NCI-H1048 (cell line): ENCODE results near the gene SDR9C7.
"Not testable (repeated sequence)": the region's sequence is repeated elsewhere in the genome, so short reads cannot be mapped to it uniquely, and the experiment has no call there.

ENCODE experiments used
- DNase-seq: peaks from one replicate; lab custom pipeline; 2025; lab: John Stamatoyannopoulos, UW

The SDR9C7 gene

DNA sequence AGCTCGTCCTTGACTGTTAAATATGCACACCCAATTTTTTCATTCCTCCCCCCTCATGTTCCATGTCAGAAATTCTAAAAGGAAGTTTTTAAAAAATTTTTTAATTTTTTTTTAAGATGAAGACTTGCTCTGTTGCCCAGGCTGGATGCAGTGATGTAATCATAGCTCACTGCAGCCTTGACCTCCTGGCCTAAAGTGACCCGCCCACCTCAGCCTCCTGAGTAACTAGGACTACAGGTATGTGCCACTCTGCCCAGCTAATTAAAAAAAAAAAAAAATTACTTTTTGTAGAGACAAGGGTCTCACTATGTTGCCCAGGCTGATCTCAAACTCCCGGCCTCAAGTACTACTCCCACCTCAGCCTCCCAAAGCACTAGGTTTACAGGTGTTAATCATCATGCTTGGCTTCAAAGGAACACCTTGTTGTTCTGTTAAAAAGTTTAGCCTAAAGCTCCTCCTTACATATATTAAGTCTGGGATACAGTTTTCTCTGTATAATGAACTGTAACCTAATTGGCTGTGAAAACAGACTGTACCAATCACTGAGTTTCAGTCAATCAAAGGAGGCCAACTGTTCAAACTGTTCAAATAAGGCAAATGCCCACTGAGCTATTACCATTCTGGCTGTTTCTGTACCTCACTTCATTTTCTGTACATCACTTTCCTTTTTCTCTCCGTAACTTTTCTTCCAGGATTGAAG, 17.8 kb downstream of the SDR9C7 start:
- no peak for DNase-seq

DNA sequence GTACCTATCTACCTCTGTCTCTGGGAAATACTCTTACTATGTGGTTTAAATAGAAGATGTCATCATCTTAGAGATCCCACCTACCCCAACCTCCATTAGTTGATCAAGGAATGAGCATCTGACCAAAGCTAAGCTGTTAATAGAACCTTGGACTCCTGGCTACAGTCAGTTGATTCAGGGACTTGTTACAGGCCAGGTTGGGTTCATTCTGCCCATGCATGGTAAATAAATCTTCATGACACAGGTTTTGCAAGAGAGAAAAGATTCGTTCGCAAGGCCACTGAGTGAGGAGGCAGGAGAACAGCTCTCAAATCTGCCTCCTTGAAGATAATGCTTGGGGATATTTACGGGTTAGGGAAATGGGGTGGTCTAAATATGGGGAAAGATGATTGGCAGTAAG, 19.5 kb downstream of the SDR9C7 start:
- no peak for DNase-seq

DNA sequence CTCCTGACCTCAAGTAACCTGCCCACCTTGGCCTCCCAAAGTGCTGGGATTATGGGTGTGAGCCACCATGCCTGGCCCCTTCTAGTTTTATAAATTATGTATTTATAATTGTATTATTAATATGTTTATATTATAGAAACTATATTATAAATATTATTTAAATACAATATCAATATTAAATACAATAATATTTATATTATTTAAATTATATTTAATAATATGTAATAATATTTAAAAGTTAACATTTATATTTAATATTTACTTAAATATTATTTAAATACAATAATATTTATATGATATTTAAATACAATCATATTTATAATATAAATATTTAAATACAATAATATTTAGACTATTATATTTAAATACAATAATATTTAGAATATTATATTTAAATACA, 20.0 kb downstream of the SDR9C7 start:
- DNase-seq, result no peak

DNA sequence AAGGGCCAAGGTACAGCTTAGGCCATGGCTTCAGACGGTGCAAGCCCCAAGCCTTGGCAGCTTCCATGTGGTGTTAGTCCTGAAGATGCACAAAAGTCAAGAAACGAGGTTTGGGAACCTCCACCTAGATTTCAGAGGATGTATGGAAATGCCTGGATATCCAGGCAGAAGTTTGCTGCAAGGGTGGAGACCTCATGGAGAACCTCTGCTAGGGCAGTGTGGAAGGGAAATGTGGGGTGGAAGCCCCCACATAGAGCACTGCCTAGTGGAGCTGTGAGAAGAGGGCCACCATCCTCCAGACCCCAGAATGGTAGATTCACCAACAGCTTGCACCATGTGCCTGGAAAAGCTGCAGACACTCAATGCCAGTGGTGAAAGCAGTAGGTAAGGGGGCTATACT, 24.8 kb downstream of the SDR9C7 start:
- not testable (repeated sequence) for DNase-seq

DNA sequence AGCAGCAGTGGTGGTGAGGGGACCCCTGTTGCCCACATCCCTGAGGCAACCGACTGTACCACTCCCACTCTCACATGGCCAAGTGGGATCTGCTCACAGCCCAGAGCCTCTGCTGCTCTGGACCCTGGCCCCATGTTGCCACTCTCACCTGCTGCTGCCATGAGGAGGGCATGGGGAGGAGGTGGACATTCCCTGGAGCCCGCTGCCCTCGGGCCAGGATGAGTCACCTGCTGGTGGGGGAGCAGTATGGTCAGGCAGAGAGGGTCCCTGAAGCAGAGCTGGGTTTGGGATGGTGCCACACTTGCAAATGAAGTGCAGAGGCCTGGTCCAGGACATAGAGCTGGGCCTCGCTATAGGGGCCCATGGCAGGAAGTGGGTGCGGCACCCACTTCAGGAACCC, 26.1 kb downstream of the SDR9C7 start:
- DNase-seq, result no peak

DNA sequence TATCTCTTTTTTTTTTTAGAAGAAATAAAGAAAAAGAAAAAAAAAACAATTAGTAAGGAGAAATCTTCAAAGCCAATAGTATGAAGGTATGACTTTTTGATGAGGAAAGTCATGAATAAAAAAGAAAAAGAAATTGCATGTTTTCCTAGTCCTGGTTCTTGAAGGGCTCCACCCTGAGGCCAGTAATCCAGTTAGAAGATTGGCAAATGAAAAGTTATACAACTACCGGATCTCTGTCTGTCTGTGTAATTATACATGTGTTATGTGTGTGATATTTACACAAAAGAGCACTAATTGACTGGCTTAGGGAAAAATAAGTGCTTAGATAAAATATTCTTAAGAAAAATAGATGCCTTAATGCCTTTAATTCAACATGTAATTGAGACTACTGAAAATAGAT, 28.4 kb downstream of the SDR9C7 start:
- DNase-seq, result no peak

DNA sequence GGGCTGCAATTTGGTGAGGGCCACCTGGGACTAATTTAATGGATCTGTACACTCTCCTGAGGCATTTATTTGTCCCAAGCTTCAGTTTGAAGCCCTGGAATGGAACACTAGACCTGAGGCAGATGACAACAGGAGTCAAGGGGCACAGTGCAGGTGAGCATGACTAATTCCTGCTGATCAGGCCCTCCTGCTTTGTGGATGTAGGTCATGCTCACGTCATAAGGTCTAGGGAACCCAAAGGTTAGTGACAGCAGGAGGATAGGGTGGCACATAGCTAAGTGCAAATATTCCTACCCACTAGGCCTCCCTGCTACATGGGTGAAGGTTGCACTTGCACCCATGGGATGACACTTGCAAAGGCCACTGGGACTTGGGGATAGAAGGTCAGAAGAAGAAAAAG, 30.8 kb downstream of the SDR9C7 start:
- DNase-seq, result no peak

DNA sequence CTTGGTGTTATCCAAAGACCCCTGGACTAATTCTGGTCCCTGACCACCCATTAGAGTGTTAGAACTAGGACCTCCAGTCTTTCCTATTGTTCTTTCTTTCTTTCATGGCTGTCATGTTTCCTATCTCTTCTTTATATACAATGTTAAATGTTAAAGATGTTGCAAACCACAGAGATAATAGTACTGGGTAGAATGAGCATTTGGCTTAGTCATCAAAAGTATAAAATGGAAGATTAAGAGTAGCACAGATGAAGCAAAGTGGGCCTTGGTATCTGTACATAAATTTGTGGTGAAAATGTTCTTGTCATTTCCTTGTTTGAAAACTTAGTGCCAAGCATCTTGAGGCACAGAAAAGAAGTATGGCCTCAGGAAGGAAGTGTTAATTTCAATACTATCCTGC, 32.9 kb downstream of the SDR9C7 start:
- DNase-seq, result not testable (repeated sequence)

DNA sequence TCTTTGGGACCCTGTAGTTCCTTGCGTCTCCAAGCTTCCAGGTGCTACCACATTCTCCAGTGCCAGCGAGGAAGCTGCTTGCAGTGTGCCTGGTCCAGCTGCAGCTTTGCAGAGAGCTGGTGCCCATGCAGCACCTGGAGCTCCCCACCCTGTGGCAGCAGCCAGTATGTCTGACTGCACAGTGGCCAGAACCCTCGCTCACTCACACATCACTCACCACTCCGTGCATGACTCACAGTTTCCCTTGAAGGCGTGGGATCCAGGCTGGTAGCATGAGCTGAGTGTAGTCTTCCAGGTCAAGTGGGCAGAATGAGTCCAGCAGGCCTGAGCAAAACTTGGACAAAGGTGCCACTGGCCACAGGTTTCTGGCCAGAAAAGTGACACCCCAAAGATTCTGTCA, 33.6 kb downstream of the SDR9C7 start:
- no peak for DNase-seq

DNA sequence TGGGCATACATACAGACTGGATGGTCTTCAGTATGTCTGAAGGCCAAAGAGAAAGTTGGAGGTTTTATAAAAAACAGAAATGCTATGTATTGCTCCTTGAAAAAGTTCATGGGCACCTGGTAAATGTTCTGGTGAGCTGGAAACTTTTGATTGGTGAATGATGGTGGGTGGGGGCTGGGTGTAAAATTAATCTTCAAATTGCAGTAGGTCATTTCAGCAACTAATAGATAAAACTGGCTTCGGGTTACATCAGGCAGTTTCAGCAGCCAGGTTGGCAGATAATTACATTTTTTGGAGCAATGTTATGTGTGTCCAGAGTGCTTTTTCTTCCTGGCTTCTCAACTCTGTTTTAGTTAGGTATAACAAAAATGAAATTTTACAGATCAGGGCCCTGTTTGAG, 35.3 kb downstream of the SDR9C7 start:
- no peak for DNase-seq

DNA sequence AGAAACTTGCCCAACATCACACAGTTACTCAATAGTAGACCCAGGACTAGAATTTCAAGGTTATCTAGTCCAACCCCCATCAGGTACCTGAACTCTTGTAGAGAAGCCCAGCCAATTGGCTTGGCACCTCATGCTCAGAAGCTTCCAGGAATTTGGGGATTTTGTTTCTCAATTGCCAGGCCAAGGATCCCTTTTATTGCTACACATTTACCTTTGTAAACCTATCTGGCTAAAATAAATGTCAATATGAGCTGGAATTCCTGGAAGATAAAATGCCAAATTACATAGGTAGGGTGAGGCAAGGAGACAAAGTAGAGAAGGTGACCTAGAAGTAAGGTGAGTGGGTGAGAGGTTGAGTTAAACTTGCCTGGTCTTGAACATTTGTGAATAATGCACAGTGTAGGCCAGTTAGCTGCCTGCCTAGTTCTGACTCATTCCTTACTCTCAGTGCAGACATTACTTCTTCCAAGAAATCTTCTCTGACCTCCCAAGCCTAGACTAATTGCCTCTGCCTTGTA, 36.3 kb downstream of the SDR9C7 start:
- no peak for DNase-seq

DNA sequence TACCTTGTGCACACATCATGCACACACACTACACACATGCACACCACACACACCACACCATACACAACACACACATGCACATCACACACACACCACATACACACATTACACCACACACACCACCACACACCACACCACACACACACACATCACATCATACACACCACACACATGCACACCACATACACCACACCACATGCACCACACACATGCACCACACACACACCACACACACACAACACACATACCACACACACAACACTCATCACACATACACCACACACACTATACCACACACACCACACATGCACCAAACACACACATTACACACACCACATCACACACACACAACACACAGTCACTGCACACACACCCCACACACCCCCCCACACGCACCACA, 38.1 kb downstream of the SDR9C7 start:
- DNase-seq, result no peak

DNA sequence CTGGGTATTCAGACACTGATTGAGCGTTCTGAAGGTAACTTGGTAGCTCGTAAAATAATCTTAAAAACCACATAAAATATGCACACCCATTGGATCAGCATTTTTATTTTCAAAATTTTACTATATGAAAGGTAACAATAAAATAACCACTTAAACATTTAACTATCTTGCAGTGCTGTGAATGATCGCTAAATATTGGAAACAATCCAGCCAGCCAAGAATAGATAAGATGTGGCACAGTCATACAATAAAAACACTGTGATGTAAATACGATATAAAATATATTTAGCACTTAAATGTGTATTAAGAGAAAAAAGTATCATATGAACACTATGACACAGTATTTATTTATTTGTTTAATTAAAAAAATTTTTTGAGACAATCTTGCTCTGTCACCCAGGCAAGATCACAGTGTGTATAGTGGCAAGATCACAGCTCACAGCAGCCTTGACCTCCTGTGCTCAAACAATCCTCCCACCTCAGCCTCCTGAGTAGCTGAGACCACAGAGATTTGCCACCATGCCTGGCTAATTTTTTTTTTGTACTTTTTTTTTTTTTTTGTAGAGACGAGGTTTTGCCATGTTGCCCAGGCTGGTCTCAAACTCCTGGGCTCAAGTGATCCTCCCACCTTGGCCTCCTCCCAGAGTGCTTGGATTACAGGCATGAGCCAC, 39.4 kb downstream of the SDR9C7 start:
- no peak for DNase-seq

DNA sequence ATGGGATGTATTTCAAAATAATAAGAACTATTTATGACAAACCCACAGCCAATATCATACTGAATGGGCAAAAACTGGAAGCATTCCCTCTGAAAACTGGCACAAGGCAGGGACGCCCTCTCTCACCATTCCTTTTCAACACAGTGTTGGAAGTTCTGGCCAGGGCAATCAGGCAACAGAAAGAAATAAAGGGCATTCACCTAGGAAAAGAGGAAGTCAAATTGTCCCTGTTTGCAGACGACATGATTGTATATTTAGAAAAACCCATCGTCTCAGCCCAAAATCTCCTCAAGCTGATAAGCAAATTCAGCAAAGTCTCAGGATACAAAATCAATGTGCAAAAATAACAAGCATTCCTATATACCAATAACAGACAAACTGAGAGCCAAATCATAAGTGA, 42.3 kb downstream of the SDR9C7 start:
- DNase-seq, result not testable (repeated sequence)

DNA sequence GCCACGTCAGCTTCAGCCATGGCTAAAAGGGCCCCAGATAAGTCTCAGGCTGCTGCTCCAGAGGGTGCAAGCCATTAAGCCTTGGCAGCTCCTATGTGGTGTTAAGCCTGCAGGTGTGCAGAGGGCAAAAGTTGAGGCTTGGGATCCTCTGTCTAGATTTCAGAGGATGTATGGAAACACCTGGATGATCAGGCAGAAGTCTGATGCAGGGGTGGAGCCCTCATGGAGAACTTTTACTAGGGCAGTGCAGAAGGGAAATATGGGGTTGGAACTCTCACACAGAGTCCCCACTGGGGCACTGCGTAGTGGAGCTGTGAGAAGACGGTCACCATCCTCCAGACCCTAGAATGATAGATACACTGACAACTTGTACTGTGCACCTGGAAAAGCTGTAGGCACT, 47.9 kb downstream of the SDR9C7 start:
- DNase-seq, result no peak

DNA sequence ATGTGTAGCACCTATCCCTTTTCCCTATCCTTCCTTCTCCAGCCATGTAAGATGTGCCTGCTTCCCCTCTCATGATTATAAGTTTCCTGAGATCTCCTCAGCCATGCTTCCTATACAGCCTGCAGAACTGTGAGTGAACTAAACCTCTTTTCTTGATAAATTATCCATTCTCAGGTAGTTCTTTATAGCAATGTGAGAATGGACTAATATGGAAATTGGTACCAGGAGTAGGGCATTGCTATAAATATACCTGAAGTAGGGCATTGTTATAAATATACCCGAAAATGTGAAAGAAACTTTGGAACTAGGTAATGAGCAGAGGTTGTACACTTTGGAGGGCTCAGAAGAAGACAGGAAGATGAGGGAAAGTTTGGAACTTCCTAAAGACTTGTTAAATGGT, 48.9 kb downstream of the SDR9C7 start:
- DNase-seq, result no peak

DNA sequence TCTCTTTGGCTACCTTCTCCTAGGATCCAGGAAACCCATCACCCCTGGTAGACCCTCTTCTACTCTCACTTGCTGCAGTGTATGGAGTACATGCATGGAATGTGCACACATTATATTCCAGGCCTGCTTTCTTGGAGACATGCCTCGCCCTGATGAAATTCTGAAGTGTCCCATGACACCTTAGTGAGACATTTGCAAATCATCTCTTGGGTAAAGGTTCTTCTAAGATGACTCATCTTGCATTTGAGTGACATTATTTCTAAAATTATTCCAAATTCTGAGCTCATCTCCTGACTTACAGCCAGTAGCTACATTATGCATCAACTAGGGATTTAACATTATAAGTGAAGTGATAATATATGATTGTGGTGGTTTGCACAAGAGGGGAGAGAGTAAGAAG, 49.8 kb downstream of the SDR9C7 start:
- DNase-seq, result no peak

DNA sequence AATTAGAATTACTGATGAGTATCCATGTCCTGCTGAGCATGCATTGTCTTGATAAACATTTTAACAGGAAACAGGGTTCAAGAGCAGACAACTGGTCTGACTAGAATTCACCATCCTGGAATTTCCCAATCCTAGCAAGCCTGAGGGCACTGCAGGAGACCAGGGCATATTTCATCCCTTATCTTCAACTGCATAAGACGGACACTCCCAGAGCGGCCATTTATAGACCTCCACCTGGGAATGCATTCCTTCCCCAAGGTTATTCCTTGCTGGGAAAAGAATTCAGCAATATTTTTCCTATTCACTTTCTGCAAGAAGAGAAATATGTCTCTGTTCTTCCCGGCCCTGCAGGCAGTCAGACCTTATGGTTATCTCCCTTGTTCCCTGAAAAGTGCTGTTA, 51.8 kb downstream of the SDR9C7 start:
- not testable (repeated sequence) for DNase-seq

DNA sequence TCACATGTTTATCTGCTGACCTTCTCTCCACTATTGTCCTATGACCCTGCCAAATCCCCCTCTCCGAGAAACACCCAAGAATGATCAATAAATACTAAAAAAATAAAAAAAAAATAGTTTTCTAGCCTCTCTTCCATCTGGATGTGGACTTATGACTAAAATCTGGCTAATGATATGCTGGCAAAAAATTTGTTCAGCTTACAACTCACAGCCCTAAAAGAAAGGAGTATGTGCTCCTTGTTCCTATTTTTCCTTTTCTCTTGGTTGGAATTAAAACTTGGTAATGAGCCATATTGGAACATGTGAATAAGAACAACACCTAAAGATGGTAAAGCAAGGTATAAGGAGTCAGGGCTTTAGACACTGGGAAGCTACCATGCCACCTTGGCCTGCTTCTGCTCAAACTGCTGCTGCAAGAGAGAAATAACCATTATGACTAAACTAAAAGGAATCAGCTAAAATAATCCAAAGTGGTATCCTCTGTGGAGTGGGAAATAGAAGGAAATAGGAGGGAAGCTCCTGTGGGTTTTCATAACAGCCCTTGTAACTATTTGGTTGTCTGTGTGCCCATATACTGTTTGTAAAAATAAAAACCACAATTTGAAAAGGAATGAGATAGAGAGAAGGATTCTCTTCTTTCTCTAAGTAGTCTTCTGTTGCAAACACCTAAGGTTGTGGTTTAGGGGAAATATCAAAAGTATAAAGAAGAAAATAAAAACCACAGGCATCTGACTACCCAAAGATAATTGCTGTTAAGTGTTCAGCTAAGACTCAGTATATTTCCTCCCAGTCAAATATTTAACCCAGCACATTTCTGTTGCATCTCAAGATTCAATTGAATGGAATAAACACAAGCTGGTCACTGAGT, 53.8 kb downstream of the SDR9C7 start:
- DNase-seq, result no peak

DNA sequence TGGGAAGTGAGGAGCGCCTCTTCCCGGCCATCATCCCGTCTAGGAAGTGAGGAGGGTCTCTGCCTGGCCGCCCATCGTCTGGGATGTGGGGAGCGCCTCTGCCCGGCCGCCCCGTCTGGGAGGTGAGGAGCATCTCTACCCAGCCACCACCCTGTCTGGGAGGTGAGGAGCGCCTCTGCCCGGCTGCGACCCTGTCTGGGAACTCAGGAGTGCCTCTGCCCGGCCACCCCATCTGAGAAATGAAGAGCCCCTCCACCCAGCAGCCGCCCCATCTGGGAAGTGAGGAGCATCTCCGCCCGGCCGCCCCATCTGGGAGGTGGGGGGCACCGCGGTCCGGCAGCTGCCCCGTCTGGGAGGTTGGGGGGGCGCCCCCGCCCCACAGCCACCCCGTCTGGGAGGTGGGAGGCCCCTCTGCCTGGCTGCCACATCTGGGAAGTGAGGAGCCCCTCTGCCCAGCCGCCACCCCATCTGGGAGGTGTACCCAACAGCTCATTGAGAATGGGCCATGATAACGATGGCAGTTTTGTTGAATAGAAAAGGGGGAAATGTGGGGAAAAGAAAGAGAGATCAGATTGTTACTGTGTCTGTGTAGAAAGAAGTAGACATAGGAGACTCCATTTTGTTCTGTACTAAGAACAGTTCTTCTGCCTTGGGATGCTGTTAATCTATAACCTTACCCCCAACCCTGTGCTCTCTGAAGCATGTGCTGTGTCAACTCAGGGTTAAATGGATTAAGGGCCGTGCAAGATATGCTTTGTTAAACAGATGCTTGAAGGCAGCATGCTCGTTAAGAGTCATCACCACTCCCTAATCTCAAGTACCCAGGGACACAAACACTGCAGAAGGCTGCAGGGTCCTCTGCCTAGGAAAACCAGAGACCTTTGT, 54.7 kb downstream of the SDR9C7 start:
- not testable (repeated sequence) for DNase-seq

DNA sequence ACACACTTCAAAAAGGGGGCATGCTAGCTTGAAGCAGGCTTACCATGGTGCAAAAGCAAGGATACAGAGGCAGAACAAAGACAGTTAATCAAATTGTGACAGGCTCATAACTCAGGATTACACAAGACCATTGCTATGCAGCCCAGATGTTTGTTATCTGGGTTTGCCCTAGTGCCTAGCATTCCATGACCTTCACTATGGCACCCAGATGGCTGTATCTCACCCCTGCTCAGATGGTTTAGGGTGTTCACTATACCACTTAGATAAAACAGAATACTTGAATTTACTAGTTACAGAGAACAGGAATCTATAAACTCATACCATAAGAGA, 56.2 kb downstream of the SDR9C7 start:
- DNase-seq, result no peak
